ENCODE measurements around the gene DGKE.

DGKE gene

DNA sequence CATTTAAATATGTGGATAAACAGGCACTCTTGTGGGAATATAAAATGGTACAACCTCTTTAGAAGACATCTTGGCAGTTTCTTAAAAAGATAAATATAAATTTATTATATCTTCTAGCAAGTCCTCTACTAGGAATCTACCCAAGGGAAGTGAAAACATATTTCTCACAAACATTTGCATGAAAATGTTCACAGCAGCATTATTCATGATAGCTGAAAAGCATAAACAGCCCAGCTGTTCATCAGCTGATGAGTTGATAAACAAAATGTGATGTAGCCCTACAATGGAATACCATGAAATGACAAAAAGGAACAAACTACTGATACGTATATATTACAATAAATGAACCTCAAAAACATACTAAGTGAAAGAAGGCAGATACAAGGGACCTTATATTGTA is 12.0 kb downstream of the DGKE start:
- DNase-seq (ENCODE audit: low read depth in 1 of 2, low spot score in 1 of 2) = no peak

DNA sequence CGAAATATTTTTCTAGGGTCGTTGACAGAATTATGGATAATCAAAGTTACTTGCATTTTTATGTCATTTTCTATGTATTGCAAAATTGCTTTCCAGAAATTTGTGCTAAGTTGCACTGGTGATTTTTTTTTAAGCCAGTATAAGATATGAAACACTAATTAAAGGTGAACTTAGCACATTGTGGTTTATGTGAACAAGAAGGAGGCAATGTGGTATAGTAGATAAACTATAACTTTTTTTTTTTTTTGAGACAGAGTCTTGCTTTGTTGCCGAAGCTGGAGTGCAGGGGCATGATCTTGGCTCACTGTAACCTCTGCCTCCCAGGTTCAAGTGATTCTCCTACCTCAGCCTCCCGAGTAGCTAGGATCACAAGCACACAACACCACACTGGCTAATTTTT is 13.2 kb downstream of the DGKE start:
- DNase-seq (ENCODE audit: low read depth in 1 of 2, low spot score in 1 of 2) = no peak

GRCh38 chr17:56849131-56849530 is 15.2 kb downstream of the DGKE start:
- no peak for DNase-seq (ENCODE audit: low read depth in 1 of 2, low spot score in 1 of 2)

GRCh38 chr17:56850591-56850990 is 16.6 kb downstream of the DGKE start:
- DNase-seq (ENCODE audit: low read depth in 1 of 2, low spot score in 1 of 2) = no peak

- DNase-seq (ENCODE audit: low read depth in 1 of 2, low spot score in 1 of 2) = no peak
Measured at GRCh38 chr17:56851008-56851407, 17.1 kb downstream of the DGKE start.

- no peak for DNase-seq (ENCODE audit: low read depth in 1 of 2, low spot score in 1 of 2)
Measured at GRCh38 chr17:56861899-56862298, 27.9 kb downstream of the DGKE start.

DNA sequence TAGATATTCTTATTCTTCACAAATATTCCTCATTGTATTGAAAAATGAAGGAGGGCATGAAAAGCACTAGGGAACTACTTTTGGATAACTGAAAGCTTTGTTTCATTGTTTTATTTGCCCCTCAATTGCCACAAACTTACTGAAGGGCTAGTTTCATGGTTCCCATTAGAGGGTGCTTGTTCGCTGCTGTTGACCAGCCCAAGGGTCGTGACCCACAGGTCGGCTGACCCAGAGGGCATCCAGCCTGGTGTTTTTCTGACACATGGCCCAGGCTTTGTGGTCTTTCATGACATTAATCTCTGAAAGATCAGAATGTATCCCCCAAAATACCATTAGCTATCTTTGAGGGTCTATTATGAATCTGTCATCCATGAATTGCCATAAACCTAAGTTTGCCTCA is 30.0 kb downstream of the DGKE start:
- no peak for DNase-seq (ENCODE audit: low read depth in 1 of 2, low spot score in 1 of 2)

GRCh38 chr17:56866076-56866475 is 32.1 kb downstream of the DGKE start:
- no peak for DNase-seq (ENCODE audit: low read depth in 1 of 2, low spot score in 1 of 2)

DNA sequence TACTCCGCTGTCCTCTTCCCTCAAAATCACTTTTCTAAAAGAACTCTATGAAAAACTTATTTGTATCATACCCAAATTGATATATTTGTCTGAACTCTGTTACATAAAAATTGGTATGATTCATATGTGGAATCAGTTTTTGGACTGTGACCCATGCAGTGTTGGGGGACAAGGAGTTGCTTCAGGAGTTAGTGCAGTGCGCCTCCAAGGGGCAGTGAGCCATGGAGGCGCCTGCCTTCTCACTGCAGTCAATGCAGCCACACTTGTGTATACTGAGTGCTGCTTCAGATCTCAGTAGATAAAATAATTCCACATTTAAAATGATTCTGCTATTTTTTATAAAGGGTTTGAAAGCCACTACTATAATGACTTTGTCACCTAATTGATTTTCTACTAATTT is 32.5 kb downstream of the DGKE start:
- no peak for DNase-seq (ENCODE audit: low read depth in 1 of 2, low spot score in 1 of 2)

- DNase-seq (ENCODE audit: low read depth in 1 of 2, low spot score in 1 of 2) = no peak
Measured at GRCh38 chr17:56867948-56868376, 34.0 kb downstream of the DGKE start.

- DNase-seq (ENCODE audit: low read depth in 1 of 2, low spot score in 1 of 2) = no peak
Measured at GRCh38 chr17:56868716-56869115, 34.8 kb downstream of the DGKE start.

GRCh38 chr17:56870081-56870651 is 36.2 kb downstream of the DGKE start:
- no peak for DNase-seq (ENCODE audit: low read depth in 1 of 2, low spot score in 1 of 2)

DNA sequence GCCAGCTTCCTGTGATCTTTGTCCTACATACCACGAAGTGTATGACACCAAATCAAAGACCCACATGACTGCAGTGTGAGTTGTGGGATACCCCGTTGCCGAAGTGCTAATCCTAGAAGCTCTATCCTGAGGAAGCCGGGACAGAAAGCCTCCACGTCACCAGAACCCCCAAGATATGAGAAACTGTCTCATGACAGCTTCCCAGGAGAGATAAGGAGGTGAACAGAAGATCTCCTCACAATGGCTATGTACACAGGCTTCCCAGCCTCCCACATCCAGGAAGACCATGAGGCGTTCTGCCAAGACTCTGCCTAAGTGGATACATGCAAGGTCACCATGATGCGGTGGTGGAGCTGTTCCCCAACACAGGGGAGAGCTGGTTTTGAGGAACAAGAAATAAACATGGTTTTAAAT is 42.8 kb downstream of the DGKE start:
- no peak for DNase-seq (ENCODE audit: low read depth in 1 of 2, low spot score in 1 of 2)

DNA sequence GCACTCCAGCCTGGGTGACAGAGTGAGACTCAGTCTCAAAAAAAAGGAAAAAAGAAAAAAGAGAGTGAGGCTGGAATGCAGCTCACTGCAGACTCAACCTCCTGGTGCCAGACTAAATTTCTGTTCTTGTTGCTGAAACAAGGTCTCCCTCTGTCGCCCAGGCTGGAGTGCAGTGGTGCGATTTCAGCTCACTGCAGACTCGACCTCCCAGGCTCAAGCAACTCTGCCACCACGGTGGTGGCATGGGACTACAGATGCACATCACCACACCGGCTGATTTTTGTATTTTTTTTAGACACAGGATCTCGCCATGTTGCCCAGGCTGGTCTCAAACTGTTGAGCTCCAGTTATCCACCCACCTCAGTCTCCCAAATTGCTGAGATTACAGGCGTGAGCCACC is 45.3 kb downstream of the DGKE start:
- no peak for DNase-seq (ENCODE audit: low read depth in 1 of 2, low spot score in 1 of 2)

GRCh38 chr17:56880133-56880532 is 46.2 kb downstream of the DGKE start:
- DNase-seq (ENCODE audit: low read depth in 1 of 2, low spot score in 1 of 2) = no peak

DNA sequence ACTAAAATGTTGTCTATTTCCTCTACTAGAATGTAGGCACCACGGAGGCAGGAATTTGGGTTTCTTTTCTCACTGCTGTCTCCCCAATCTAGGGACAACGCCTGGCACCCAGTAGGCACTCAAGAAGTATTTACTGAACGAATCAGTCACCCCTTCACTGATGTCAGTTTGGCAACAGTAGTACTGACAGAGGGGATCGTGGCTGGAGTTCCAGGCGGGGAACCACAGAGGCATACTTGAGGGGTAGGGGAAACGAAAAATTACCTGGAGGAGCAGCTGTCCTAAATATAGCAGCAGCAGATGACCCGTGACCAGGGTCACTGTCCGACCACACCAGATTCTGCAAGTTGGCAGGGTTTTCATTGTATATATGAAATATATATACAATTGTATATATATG is 46.6 kb downstream of the DGKE start:
- no peak for DNase-seq (ENCODE audit: low read depth in 1 of 2, low spot score in 1 of 2)

- DNase-seq (ENCODE audit: low read depth in 1 of 2, low spot score in 1 of 2) = no peak
Measured at GRCh38 chr17:56881685-56882295, 47.8 kb downstream of the DGKE start.

DNA sequence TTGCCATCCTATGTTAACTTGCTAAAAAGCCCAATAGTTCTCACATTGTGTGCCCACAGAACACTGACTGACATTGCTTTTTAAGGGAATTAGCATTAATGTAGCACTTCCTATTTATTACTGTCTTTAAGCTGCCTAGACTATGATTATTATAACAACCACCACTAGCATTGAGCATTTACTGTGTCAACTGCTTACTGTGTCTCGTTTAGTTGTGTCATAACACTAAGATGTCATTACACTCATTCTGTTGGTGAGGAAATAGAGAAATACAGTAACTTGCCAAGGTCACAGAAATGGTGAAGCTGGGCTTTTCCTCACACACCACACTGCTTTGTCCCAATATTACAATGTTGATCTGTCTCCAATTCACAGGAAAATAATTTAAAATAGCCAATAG is 49.7 kb downstream of the DGKE start:
- DNase-seq (ENCODE audit: low read depth in 1 of 2, low spot score in 1 of 2) = no peak

DNA sequence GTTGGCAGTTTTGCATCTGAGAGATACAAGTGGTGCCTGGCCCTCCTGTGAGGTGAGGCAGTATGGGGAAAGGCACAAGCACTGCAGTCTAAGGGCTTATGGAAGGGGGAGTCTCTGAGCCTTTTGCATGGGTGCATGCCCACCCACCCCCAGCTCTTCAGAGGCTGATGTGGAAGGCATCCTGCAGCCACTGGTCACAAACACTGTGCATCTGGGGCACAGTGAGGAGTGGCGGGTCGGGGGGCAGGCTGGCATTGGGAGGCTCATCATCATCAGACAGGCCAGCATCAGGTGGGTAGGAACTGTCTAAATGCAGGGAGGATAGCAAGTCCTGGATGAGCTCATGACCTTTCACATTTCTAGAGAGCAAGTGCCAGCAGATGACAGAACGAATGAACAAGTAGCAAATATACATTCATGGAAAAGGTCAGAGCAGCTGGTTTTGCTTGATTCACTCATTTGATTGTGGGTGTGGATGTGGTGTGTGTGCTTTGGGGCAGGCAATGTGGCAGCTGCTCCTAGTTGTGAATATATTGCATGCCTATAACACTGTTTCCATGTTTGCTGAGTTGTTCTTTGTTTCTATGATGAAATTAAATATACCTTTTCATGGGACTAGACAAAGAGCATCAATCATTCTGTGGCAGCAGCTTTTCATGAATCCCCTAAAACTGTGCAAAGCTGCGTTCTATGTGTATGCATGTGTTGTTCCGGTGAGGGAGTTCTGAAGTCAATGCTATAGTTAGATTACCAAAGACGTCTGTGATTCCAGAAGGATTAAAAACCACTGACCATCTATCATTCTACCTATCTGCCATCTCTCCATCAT is 50.7 kb downstream of the DGKE start:
- DNase-seq (ENCODE audit: low read depth in 1 of 2, low spot score in 1 of 2) = no peak

DNA sequence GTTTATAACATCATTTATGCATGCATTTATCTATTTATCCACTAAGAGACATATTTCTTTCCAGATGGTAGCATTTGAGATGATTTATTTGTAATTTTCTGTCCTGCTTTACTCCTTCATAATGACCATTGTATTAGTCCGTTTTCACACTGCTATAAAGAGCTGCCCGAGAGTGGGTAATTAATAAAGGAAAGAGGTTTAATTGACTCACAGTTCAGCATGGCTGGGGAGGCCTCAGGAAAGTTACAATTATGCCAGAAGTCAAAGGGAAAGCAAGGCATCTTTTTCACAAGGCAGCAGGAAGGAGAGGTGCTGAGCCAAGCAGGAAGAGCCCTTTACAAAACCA is 51.3 kb downstream of the DGKE start:
- no peak for DNase-seq (ENCODE audit: low read depth in 1 of 2, low spot score in 1 of 2)

GRCh38 chr17:56886288-56886731 is 52.4 kb downstream of the DGKE start:
- no peak for DNase-seq (ENCODE audit: low read depth in 1 of 2, low spot score in 1 of 2)

DNA sequence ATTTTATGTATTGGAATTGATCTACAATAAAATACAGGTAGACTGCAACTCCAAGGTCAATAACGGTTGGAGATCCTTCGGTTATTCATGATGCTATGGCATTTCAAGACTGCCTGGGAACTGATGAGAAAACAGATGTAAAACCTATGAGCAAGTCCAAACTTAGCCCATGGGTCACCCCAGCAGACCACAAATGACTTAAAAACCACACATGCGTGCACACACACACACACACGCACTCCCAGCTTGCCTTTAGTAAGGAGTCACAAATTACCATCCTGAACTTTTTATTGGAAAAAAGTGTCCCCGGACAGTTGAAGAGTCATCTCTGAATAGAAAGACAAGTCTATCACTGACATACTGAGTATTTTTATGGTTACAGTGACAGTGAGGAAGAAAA is 53.2 kb downstream of the DGKE start:
- no peak for DNase-seq (ENCODE audit: low read depth in 1 of 2, low spot score in 1 of 2)
